Keratinocyte (primary cell): Measurements from ENCODE around the gene STAG1. TPM values are rescaled to one million over a fixed set of nuclear protein-coding genes. Genes with fewer than 3 reads are reported as not detected.

Experiments used
- DNase-seq: peaks from one replicate; pipeline ENCODE4 v3.0.0-alpha.2; 2011; ENCODE audit warnings: low read depth, missing footprints, low spot score
- FAIRE-seq: peaks from 2 replicates; lab custom pipeline; 2011; peaks lifted over from hg19 to GRCh38; lab: Jason Lieb, UNC
- H2AFZ ChIP-seq: 2 replicates; pipeline ENCODE4 v1.6.0; 2012; ENCODE audit warnings: low read length, control low read depth, inconsistent platforms; ENCODE audit not compliant: control insufficient read depth
- H3K27ac ChIP-seq: 2 replicates; pipeline ENCODE4 v1.5.1; 2011; ENCODE audit warnings: low read length; ENCODE audit not compliant: control insufficient read depth, insufficient read depth
- H3K27me3 ChIP-seq: 3 replicates; pipeline ENCODE4 v1.6.0; 2011; ENCODE audit warnings: low read length; ENCODE audit not compliant: control insufficient read depth, insufficient read depth; ENCODE audit errors: extremely low read depth
- H3K36me3 ChIP-seq, 2 experiments: 2 replicates in 1 of 2; 3 replicates in 1 of 2; pipeline ENCODE4 v1.5.1; 2011; ENCODE audit warnings: low read length in 2 of 2, mild to moderate bottlenecking in 1 of 2; ENCODE audit not compliant: control insufficient read depth in 2 of 2, insufficient read depth in 2 of 2; ENCODE audit errors: extremely low read depth in 1 of 2
- H3K4me1 ChIP-seq: 3 replicates; pipeline ENCODE4 v1.5.1; 2011; ENCODE audit warnings: low read length; ENCODE audit not compliant: control insufficient read depth, insufficient read depth; ENCODE audit errors: extremely low read depth
- H3K4me2 ChIP-seq: 3 replicates; pipeline ENCODE4 v1.6.0; 2011; ENCODE audit warnings: low read depth, low read length; ENCODE audit not compliant: control insufficient read depth, insufficient read depth; ENCODE audit errors: extremely low read depth
- H3K4me3 ChIP-seq, 3 experiments: fragments of 200-600 bp in 1 of 3; sonication (generic) in 1 of 3; 2 replicates in 2 of 3; 3 replicates in 1 of 3; pipeline ENCODE4 v1.5.1; 2011 to 2016; ENCODE audit warnings: low read length in 3 of 3, mild to moderate bottlenecking in 3 of 3, control low read depth in 2 of 3, inconsistent platforms in 1 of 3, low read depth in 1 of 3, mixed read lengths in 1 of 3, mixed run types in 1 of 3, moderate library complexity in 1 of 3; ENCODE audit not compliant: control insufficient read depth in 2 of 3, insufficient read depth in 2 of 3; ENCODE audit errors: extremely low read depth in 1 of 3
- H3K79me2 ChIP-seq: 2 replicates; pipeline ENCODE4 v1.6.0; 2012; ENCODE audit warnings: low read length; ENCODE audit not compliant: control insufficient read depth, insufficient read depth
- H3K9ac ChIP-seq: 3 replicates; pipeline ENCODE4 v1.6.0; 2011; ENCODE audit warnings: low read length; ENCODE audit not compliant: control insufficient read depth, insufficient read depth; ENCODE audit errors: extremely low read depth
- H3K9me1 ChIP-seq: 3 replicates; pipeline ENCODE4 v1.6.0; 2011; ENCODE audit warnings: low read length; ENCODE audit not compliant: control insufficient read depth, insufficient read depth; ENCODE audit errors: extremely low read depth
- H3K9me3 ChIP-seq: 2 replicates; pipeline ENCODE4 v1.5.1; 2012; ENCODE audit warnings: low read depth, low read length; ENCODE audit not compliant: control insufficient read depth
- H4K20me1 ChIP-seq: 3 replicates; pipeline ENCODE4 v1.6.0; 2011; ENCODE audit warnings: low read length; ENCODE audit not compliant: control insufficient read depth, insufficient read depth; ENCODE audit errors: extremely low read depth
- CTCF ChIP-seq, 3 experiments: IDR thresholded peaks in 1 of 3; conservative IDR thresholded peaks in 1 of 3; optimal IDR thresholded peaks in 1 of 3; 2 replicates in 2 of 3; 3 replicates in 1 of 3; pipeline versions ENCODE3 to v1.5.1; 2011; ENCODE audit warnings: low read length in 3 of 3, mild to moderate bottlenecking in 3 of 3, moderate library complexity in 2 of 3, control low read depth in 1 of 3, inconsistent platforms in 1 of 3; ENCODE audit not compliant: insufficient read depth in 2 of 3; ENCODE audit errors: extremely low read depth in 1 of 3
- EZH2 ChIP-seq: IDR thresholded peaks from one replicate; pipeline ENCODE4 v1.6.1; 2012; ENCODE audit warnings: inconsistent platforms, mild to moderate bottlenecking, low read length, moderate library complexity
- dilution Hi-C: fragments of 300-500 bp; cut with MboI; formaldehyde crosslinking; loops from one replicate; pipeline ENCODE4 v1.7.0; 2020; ENCODE audit warnings: low sequenced_read_pairs; ENCODE audit not compliant: extremely low pct_ligation_motif_present
- polyA plus RNA-seq, 5 experiments: library from polyadenylated mRNA; depleted of rRNA in 3 of 5; stranded (reverse) in 3 of 5; stranded (forward) in 1 of 5; unstranded in 1 of 5; fragments of >200 nt; gene quantifications; 1 replicate in 1 of 5; 2 replicates in 3 of 5; 3 replicates in 1 of 5; pipeline versions ENCODE4 v1.2.1 to v1.2.3, GENCODE V29; 2011 to 2012; ENCODE audit warnings: missing spikeins in 2 of 5, low read depth in 1 of 5, low replicate concordance in 1 of 5

STAG1 gene
- polyA plus RNA-seq, 1 donor (not counting 4 experiments of a cell fraction or from before 2014, with no cell fraction given): 11.8 TPM

GRCh38 chr3:136300444-136300843, 451.7 kb downstream of the STAG1 start:
- peaks cover 9 to 17% of the 10 kb centered on the region in 2 experiments for H3K36me3 ChIP-seq
- DNase-seq (no peak), FAIRE-seq (no peak)
- no peak overlapping the region for H3K4me3 ChIP-seq
- H3K27ac ChIP-seq: no peak overlapping the region
- H3K79me2 ChIP-seq: no peaks in the 10 kb centered on the region
- TF ChIP-seq EZH2 (no peak), CTCF (optimal IDR thresholded peaks at IDR 0.05 in 1 of 3, IDR thresholded peaks at IDR 0.05 in 1 of 3, conservative IDR thresholded peaks at IDR 0.05 in 1 of 3; ENCODE audit: extremely low read depth in 1 of 3, insufficient read depth in 2 of 3, low read length in 3 of 3) (no peak)
- H3K9me1 ChIP-seq: no peaks in the 10 kb centered on the region
- H3K9me3 ChIP-seq: no peaks in the 10 kb centered on the region
- no peaks in the 10 kb centered on the region for H3K27me3 ChIP-seq
- no peak overlapping the region for H3K4me2 ChIP-seq
- no peaks in the 10 kb centered on the region for H4K20me1 ChIP-seq
- no peak overlapping the region for H3K9ac ChIP-seq
- dilution Hi-C loops: no loop called here
- H3K4me1 ChIP-seq: no peaks in the 10 kb centered on the region
- H2AFZ ChIP-seq: no peak overlapping the region

- Histone ChIP-seq H3K4me3 (no peak overlapping the region), H3K27me3 (no peaks in the 10 kb centered on the region), H3K4me1 (no peaks in the 10 kb centered on the region), H2AFZ (no peak overlapping the region), H3K9me3 (no peaks in the 10 kb centered on the region), H3K9me1 (no peaks in the 10 kb centered on the region), H3K36me3 (peaks cover 9 to 21% of the 10 kb centered on the region in 2 experiments), H3K4me2 (no peak overlapping the region), H3K79me2 (no peaks in the 10 kb centered on the region), H4K20me1 (no peaks in the 10 kb centered on the region), H3K27ac (no peak overlapping the region), H3K9ac (no peak overlapping the region)
- no peak for FAIRE-seq
- TF ChIP-seq EZH2 (no peak), CTCF (optimal IDR thresholded peaks at IDR 0.05 in 1 of 3, IDR thresholded peaks at IDR 0.05 in 1 of 3, conservative IDR thresholded peaks at IDR 0.05 in 1 of 3; ENCODE audit: extremely low read depth in 1 of 3, insufficient read depth in 2 of 3, low read length in 3 of 3) (no peak)
- dilution Hi-C loops: no loop called here
- DNase-seq: no peak
Observed at GRCh38 chr3:136297826-136298225, 454.4 kb downstream of the STAG1 start.
